GM21825 (cell line): ENCODE measurements around the gene C1QA.

ENCODE experiments used
- ATAC-seq: cut with Tn5 transposase; IDR thresholded peaks from one replicate; pipeline ENCODE4 v1.9.1; 2021; ENCODE audit warnings: mild to moderate bottlenecking, moderate library complexity; ENCODE audit not compliant: unreplicated experiment

C1QA gene, protein sequence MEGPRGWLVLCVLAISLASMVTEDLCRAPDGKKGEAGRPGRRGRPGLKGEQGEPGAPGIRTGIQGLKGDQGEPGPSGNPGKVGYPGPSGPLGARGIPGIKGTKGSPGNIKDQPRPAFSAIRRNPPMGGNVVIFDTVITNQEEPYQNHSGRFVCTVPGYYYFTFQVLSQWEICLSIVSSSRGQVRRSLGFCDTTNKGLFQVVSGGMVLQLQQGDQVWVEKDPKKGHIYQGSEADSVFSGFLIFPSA

DNA sequence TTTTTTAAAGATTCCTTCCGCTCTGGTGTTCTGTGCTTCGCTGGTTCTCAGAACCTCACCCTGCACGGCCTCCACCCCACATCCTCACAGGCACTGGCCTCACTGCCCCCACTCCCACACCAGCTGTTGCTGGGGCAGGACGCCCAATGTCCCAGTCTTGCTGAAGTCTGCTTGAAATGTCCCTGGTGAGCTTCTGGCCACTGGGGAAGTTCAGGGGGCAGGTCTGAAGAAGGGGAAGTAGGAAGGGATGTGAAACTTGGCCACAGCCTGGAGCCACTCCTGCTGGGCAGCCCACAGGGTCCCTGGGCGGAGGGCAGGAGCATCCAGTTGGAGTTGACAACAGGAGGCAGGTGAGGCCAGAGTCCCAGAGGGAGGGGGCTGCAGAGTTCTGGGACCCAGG lies at the start of gene C1QA:
Gene C1QA (plus strand): TSS at position 276 of the 400 bp plus-strand sequence. CDS start 989 bp downstream, outside the sequence.
- no peak for ATAC-seq

DNA sequence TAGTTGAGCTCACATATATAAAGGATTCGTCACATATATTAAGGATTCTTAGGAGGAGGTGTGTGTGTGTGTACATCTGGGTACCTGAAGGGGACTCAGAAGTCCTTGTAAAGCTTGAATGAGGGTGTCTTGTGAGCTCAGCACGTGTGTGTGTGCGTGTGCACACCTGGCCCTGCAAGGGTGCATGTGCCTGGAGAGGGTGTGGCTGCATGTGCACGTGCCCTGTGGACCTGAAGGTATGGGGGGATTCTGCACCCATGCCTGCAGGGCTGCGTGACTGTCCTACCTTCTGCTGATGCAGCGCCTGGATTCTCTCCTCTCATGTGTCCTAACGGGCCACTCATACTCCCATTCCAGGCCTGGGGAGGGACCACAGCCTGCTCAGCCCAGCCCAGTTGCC lies 49.2 kb upstream of the C1QA start:
- ATAC-seq: no peak

DNA sequence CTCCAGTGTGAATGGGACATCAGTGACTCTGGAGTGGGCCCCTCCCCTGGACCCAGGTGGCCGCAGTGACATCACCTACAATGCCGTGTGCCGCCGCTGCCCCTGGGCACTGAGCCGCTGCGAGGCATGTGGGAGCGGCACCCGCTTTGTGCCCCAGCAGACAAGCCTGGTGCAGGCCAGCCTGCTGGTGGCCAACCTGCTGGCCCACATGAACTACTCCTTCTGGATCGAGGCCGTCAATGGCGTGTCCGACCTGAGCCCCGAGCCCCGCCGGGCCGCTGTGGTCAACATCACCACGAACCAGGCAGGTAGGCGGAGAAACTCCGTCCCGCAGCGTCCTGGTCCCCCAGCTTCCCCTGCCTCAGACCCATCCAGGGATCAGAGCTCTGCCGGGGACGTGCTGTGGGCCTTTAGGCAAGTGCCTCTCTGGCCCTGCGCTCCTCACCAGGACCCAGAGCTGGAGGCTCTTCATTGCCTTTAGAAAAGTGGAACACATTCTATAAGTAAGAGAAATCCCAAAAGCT lies 47.5 kb upstream of the C1QA start:
- ATAC-seq: no peak

DNA sequence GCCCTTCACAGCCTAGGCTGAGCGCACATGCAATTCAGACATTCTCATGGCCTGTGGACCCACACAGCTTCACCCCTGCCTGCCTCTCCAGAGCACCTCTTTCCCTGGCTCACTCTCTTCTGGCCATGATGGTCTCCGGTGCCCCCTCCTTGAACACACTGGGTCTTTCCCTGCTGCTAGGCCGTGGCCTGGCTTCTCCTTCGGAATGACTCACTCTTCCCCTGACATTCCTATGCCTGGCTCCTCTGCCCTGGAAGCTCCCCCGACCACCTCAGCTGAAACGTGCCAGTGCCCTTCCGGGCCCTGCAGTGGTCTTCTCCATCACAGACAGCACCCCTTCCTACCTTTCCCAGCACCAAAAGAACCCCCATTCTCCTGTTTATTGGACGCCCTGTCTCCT lies 44.9 kb upstream of the C1QA start:
- no peak for ATAC-seq

DNA sequence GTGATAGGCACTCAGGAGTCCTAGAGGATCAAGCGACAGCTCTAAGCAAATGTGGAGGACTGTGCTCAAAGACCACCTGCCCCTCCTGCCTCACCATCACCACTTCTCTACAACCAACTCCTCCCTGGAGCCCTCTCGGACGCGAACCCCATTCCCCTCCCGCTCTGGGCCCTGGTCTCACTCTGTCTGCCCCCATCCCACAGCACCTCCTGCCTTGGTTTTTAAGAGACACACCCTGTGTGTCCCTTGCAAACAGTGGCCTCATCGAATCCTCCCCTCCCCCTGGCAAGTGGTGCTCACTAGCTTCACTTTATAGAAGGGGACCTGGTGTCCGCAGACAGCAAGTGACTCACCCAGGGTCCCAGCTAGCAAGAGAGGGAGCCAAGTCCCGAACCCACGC lies 44.4 kb upstream of the C1QA start:
- no peak for ATAC-seq

DNA sequence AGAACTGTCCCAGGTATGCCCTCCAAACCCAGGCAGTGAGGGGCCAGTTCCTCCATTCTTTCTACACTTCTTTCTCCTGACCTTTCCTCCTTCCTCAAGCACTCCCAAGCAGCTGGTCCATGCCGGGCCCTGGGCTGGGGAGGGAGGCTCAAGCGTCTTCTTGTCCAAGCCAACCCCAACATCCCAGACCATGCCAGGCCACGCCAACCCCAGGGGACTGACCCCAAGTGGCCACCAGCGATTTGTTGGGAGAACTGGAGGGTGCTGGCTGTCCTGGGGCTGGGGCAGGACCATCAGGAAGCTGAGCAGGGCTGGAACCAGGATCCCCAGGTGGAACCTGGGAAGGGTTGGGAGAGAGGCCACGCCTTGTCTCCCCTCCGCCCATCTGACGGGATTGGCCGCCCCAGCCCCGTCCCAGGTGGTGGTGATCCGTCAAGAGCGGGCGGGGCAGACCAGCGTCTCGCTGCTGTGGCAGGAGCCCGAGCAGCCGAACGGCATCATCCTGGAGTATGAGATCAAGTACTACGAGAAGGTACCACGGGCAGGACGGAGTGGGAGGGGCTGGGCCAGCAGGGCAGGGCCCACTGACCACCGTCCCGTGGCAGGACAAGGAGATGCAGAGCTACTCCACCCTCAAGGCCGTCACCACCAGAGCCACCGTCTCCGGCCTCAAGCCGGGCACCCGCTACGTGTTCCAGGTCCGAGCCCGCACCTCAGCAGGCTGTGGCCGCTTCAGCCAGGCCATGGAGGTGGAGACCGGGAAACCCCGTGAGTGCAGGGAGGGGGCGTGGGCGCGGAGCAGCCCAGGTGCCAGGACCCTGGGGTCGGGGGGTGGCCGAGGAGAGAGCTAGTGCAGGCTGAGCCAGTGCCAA lies 43.3 kb upstream of the C1QA start:
- no peak for ATAC-seq

DNA sequence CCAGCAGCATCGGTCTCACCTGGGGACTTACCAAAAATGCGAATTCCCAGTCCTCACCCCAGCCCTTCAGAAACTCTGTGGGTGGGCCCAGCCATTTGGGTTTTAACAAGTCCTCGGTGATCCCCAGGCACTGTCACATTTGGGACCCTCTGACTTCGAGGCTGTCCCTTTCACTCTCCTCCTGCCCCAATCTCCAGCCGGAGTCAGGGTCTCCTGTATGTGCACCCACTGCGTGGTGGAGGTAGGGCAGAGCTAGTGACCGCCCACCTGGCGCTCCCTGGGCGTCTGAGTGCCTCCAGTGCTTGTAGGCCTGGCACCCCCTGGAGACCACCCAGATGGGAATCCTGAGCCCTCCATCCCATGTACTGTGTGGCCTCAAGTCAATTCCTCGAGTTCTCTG lies 42.0 kb upstream of the C1QA start:
- ATAC-seq: no peak

DNA sequence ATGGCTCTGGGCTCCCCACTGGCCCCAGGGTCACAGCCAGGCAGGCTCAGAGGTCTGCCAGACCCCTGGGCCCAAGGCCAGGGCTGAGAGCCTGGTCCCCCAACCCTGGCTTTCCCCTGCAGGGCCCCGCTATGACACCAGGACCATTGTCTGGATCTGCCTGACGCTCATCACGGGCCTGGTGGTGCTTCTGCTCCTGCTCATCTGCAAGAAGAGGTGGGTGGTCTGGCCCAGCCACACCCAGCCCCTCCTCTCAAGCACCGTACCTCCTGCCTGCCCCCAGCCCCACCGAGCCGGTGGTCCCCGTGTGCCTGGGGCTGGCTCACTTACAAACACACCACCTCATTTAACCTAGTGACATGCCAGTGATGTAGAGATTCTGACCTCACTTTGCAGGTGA lies 41.3 kb upstream of the C1QA start:
- no peak for ATAC-seq

DNA sequence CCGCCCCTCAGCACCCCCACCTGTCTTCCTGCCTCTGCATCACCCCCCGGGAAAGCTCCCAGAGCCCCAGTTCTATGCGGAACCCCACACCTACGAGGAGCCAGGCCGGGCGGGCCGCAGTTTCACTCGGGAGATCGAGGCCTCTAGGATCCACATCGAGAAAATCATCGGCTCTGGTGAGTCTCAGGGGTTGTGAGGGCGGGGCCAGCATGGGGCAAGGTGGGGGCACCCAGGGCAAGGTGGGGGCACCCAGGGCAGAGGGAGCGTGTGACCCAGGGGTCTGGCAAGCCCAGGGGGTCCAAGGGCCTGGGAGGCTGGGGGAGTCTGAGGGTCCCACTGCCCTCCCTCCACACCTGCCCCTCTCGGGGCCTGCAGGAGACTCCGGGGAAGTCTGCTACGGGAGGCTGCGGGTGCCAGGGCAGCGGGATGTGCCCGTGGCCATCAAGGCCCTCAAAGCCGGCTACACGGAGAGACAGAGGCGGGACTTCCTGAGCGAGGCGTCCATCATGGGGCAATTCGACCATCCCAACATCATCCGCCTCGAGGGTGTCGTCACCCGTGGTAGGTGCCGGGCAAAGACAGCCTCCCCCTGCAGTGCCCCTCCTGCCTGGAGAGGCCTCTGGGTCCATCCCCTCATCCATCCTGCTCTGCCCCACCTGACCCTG lies 39.0 kb upstream of the C1QA start:
- no peak for ATAC-seq

DNA sequence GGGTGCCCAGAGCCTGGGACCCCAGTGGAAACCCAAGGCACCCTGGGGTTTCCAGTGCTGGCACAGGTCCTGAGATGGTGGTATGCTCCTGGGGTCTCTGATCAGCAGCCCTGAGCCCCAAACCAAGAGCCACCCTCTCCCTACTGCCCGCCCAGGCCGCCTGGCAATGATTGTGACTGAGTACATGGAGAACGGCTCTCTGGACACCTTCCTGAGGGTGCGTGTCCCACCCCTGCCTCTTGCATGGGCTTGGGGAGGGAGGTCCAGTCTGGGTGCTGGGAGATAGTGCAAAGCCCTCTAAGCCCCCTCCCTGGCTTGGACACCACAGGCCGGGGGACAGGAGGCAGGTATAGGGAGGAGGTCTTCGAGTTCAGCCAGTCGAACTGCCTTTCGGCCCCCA lies 38.4 kb upstream of the C1QA start:
- ATAC-seq: no peak

DNA sequence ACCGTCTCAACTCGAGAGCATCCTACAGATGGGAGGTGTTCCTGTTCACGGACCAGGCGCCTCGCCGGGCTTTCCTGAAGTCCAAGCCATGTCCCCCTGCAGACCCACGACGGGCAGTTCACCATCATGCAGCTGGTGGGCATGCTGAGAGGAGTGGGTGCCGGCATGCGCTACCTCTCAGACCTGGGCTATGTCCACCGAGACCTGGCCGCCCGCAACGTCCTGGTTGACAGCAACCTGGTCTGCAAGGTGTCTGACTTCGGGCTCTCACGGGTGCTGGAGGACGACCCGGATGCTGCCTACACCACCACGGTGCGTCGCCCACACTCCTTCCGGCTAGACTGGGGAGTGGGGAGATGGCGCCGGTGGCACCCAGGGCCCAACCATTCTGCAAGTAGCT lies 37.7 kb upstream of the C1QA start:
- no peak for ATAC-seq

DNA sequence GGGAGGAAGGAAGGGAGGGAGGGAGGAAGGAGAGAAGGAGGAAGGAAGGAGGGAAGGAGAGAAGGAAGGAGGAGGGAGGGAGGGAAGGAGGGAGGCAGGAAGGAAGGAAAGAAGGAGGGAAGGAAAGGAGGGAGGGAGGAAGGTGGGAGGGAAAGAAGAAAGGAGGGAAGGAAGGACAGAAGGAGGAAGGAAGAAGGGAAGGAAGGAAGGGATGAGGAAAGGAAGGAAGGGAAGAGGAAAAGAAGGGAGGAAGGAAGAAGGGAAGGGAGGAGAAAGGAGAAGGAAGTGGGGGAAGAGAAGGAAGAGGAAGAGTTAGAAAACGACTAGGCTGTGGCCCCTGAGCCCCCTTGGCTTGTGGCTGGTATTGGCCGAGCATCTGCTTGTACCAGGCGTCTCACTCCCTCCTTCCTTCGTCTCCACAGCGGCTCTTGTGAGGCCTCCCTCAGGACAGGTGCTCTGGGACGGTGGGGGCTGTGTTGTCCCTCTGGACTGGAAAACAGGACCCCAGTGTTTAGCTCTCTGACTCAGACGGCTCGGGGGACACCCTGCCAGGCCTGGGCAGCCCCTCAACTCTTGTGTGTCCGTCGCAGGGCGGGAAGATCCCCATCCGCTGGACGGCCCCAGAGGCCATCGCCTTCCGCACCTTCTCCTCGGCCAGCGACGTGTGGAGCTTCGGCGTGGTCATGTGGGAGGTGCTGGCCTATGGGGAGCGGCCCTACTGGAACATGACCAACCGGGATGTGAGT lies 36.2 kb upstream of the C1QA start:
- ATAC-seq: no peak

DNA sequence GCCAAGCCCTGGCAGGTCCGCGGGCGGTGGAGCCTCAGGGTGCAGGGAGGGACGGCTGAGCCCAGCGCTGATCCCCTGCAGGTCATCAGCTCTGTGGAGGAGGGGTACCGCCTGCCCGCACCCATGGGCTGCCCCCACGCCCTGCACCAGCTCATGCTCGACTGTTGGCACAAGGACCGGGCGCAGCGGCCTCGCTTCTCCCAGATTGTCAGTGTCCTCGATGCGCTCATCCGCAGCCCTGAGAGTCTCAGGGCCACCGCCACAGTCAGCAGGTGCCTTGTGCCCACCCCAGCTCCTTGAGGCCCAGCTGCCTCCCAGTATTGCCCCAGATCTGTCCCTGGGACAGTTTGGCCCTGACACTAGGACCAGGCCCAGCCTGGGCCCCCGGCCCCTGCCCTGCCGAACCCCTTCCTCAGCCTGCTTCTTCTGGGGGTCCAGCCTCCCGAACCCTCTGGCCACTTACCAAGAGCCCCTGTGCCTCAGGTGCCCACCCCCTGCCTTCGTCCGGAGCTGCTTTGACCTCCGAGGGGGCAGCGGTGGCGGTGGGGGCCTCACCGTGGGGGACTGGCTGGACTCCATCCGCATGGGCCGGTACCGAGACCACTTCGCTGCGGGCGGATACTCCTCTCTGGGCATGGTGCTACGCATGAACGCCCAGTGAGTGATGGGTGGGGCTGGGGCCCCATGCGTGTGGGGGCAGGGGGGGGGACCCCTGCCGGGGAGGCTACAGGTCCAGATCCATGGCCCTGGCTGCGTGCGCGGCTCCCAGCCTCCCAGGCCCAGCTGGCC lies 35.4 kb upstream of the C1QA start:
- ATAC-seq: no peak

DNA sequence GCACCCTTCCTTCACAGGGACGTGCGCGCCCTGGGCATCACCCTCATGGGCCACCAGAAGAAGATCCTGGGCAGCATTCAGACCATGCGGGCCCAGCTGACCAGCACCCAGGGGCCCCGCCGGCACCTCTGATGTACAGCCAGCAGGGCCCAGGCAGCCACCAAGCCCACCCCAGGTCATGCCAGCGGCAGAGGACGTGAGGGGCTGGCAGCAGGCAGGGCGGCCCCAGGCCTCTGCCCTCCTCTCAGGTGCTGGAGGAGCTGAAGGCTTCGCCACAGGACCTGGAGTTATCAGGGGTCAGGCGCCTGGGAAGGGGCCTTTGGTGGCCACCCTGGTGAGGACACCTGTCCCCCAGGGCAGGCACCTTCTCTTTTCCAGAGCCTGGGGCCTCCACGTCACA lies 34.8 kb upstream of the C1QA start:
- no peak for ATAC-seq

DNA sequence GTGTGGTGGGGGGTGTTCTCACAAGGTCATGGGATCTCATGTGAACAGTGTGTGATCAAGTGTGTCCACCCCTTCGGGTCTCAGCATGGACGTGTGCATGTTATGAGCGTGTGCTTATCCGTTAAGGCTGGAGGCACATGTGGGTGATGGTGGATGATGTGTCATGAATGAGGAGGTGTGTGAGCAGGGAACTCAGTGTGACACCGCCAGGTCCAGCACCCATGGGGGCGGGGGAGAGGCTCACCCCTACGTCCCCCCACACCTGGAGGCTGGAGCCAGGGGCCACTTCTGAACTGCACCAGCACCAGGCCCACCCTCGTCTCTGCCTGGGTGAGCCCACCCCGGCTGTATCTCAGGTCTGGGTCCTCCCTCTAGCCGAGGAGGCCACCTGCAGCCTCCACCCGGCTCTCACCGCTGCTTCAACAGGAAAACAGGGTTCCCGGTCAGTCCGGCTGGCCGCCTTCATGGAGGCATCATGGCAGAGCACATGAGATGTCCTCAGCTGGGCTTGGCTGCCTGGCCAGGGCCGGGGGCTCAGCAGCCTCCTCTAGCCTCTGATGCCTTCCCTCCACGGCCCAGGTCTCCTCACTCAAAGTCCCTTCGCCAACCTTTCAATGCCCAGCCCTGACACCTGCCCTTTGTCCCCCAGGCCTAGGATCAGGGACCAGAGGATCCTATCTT lies 34.2 kb upstream of the C1QA start:
- no peak for ATAC-seq

DNA sequence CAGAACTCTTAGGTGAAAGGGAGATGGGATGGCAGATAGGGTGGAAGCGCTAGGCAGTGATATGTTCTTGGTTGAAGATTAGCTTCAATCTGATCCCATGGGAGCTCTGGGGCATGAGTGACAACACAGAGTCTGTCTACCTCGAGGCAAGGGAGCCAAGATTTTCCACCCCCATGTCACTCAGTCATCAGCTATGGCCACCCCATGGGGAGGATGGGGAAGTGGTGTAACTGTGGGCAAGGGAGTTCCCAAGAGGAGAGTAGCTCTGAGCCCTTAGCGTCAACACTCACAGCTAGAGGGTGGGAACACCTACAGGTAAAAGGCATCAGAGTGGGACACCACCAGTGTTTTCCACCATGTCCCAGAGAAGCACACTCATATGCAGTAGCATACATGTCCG lies 30.3 kb upstream of the C1QA start:
- ATAC-seq: no peak

DNA sequence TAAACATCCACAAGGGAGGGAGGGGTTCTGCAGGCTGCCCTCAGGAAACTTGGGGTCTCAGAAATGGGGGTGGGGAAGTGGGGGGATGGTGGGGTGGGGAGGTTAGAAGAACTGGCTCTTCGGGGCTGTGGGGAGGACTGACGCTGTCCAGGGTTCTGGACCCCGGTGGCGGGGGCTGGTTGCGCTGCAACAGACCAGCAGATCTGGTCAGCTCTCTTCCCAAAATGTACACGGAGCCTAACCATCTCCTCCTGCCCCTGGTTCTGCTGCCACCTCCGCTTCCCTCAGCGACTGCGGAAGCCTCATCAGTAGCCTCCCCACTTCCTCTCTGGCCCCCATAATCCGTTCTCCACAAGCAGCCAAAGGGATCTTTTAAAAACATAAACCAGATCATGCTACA lies 29.3 kb upstream of the C1QA start:
- no peak for ATAC-seq

DNA sequence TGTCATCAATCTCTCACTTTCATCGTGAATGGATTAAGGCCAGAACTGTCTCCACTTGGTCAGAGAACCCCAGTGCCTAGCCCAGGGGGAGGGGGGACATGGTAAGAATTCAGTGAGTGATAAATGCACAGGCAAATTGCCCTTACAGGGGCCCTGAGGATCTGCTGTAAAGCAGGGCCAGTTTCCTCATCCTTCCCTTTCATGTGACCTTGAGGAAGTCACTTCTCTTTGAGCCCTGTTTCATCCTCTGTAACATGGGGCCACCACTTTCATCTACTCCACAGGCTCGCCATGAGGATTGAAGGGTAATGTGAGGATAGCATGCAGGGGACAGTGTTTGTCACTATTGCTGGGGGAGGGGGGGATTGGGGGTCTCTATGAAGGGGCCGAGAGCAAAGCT lies 28.1 kb upstream of the C1QA start:
- no peak for ATAC-seq

DNA sequence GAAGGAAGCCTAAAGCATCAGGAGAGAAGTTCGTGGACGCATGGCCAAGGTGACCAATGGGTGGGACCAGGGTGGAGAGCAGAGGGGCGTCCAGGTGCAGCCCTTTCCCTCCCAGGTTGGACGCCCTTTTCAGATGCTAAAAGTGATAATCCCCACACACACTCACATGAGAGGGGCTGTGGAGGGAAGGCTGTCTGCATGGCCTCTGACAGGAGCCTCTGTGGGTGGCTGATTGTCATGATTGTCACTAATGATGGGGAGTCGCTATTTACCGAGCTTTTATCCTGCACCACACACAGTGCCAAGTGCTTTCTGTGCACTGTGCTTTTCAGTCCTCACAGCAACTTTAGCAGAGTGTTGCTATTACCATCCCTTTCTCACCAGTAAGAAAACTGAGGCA lies 27.1 kb upstream of the C1QA start:
- ATAC-seq: no peak

DNA sequence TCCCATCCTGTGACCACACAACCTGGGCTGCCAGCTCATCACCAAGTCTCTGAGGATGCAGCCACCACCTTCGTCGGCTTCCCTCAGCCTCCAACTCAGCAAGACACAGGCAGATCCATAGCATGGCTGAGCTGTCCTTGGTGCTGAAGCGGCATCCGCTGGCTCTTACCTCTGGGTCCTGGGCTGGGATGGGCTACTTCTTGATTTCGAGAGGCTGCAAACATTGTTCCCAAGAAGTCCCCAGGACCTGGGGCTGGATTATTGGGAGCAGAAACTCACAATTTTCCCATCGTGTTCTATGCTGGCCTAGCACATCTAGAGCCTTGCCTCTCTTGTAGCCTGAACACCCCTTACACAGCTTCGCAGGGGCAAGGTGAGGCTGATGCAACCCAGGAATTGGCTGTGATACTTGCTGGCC lies 24.9 kb upstream of the C1QA start:
- ATAC-seq: no peak
